ENCODE results near the gene PIGU.

GRCh38 chr20:34642009-34642408, 34.9 kb downstream of the PIGU start:
- no peak for TF ChIP-seq CTCF (IDR thresholded peaks at IDR 0.05; ENCODE audit: low read depth, low read length, poor library complexity, severe bottlenecking)
- TF ChIP-seq EZH2phosphoT487 (IDR thresholded peaks at IDR 0.05; ENCODE audit: borderline replicate concordance, low read length): no peak

All from DOHH2 (cell line).